HepG2 (cell line): ENCODE results near the gene TMBIM4. TPM values are rescaled to one million over a fixed set of nuclear protein-coding genes. Genes with fewer than 3 reads are reported as not detected.
A peak's percentile ranks its signal among the peaks of the same experiment; 100 is the strongest.

Source experiments
- CBX2 ChIP-seq, 2 experiments: fragments of 200-600 bp in 1 of 2; sonication (generic); formaldehyde crosslinking in 1 of 2; IDR thresholded peaks; 2 replicates each; pipeline versions ENCODE4 v1.7.0 to v1.8.1; 2018 to 2022; ENCODE audit warnings: low read depth in 2 of 2, low read length in 1 of 2, mild to moderate bottlenecking in 1 of 2, missing genetic modification reagents in 1 of 2
- GATAD1 ChIP-seq: IDR thresholded peaks from 2 replicates; pipeline ENCODE4 v1.6.1; 2016; ENCODE audit warnings: missing genetic modification reagents, missing compliant biosample characterization
- RFX5 ChIP-seq: IDR thresholded peaks from 2 replicates; pipeline ENCODE4 v1.6.1; 2011; ENCODE audit warnings: low read depth, low read length, improper control_type of control experiment
- RXRB ChIP-seq: IDR thresholded peaks from 2 replicates; pipeline ENCODE4 v1.6.1; 2016; ENCODE audit warnings: borderline replicate concordance, missing genetic modification reagents, missing compliant biosample characterization
- SRY ChIP-seq: sonication (generic); formaldehyde crosslinking; IDR thresholded peaks from 2 replicates; pipeline ENCODE4 v1.8.0; 2022; ENCODE audit warnings: mild to moderate bottlenecking, missing genetic modification reagents
- ZC3H4 ChIP-seq: sonication (generic); formaldehyde crosslinking; IDR thresholded peaks from 2 replicates; pipeline ENCODE4 v1.4.0; 2020; ENCODE audit warnings: missing genetic modification reagents, borderline replicate concordance
- ZNF232 ChIP-seq: sonication (generic); formaldehyde crosslinking; IDR thresholded peaks from 2 replicates; pipeline ENCODE4 v1.4.0; 2020; ENCODE audit warnings: missing genetic modification reagents, borderline replicate concordance
- ZNF589 ChIP-seq: sonication (generic); formaldehyde crosslinking; conservative IDR thresholded peaks from 2 replicates; pipeline ENCODE4 v1.8.0; 2022; ENCODE audit warnings: mild to moderate bottlenecking, moderate library complexity, missing genetic modification reagents
- polyA plus RNA-seq, 8 experiments: library from polyadenylated mRNA; depleted of rRNA in 3 of 8; stranded (reverse) in 7 of 8; unstranded in 1 of 8; fragments of >200 nt; fragmentation: Illumina TruSeq in 4 of 8; extraction: Trizol in 4 of 8; gene quantifications; 2 replicates each; pipeline versions ENCODE4 v1.2.1 to v1.2.3, GENCODE V29; 2011 to 2016; ENCODE audit warnings: low read depth in 4 of 8, missing spikeins in 1 of 8, mixed read lengths in 1 of 8; ENCODE audit not compliant: insufficient read depth in 1 of 8
- total RNA-seq, 5 experiments: library from RNA; depleted of rRNA; stranded (reverse); fragments of >200 nt; fragmentation: Illumina TruSeq; extraction: Trizol; gene quantifications; 2 replicates each; pipeline ENCODE4 v1.2.3, GENCODE V29; 2016; ENCODE audit warnings: low read depth in 1 of 5
- TF ChIP-seq, protein P1 (sequence below): sonication (generic); formaldehyde crosslinking; IDR thresholded peaks from 2 replicates; pipeline ENCODE4 v1.5.0; 2020; ENCODE audit warnings: mild to moderate bottlenecking, missing genetic modification reagents, borderline replicate concordance
- TF ChIP-seq, protein P2 (sequence below): sonication (generic); formaldehyde crosslinking; IDR thresholded peaks from 2 replicates; pipeline ENCODE4 v1.8.1; 2023; ENCODE audit warnings: mild to moderate bottlenecking, missing genetic modification reagents
- TF ChIP-seq, protein P3 (sequence below): sonication (generic); formaldehyde crosslinking; IDR thresholded peaks from 2 replicates; pipeline ENCODE4 v1.9.0; 2021; ENCODE audit warnings: missing genetic modification reagents, borderline replicate concordance
- TF ChIP-seq, protein P4 (sequence below): sonication (generic); formaldehyde crosslinking; IDR thresholded peaks from 2 replicates; pipeline ENCODE4 v1.4.0; 2020; ENCODE audit warnings: missing genetic modification reagents, borderline replicate concordance

Gene TMBIM4
- total and polyA plus RNA-seq, 2 of the 13 experiments (the other 11 are each of a cell fraction or from before 2014, with no cell fraction given), result 60.5 to 67.7 TPM

DNA sequence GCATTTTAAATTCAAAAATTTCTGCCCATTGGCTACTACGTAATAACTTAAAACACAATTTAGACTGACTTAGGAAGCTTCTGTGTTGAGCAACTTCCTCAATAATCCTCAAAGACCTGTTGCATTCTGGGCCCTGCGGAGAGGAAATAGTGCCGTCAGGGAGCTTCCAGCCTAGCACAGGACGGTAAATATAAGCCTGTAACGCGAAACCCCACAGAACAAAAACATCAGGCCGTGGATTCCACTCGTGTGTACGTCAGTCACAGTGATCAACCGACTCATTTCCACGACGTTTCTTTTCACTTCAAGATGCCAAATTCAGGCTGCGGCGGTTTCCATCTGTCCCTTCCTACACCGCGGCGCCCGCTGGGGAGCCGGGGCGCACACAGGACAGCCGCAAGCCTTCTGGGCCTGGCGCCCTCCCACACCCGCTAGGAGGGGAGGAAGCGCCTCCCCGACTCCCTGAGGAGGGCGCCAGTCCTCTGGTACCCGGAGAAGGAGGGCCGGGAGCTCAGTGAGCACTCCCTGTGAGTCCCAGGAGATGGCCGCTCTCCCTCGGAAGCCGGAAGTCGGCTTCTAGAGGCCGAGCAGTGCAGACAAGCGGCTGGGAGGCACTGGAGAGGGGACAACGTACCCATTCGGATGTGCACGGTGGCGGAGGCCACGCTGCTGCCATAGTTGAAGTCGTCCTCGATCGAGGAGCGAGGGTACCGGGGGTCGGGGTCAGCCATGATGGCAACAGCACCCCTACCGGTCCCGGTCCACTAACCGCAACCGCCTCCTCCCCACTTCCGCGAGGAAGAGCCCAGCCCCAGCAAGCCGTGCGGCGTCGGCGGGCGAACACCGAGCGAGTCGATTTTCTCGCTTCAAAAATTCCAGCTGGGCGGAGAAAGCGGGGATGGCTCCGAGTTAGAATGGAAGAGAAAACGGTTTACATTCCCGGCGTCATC lies at the start of gene TMBIM4 (continued):
- TF ChIP-seq, protein P1, sequence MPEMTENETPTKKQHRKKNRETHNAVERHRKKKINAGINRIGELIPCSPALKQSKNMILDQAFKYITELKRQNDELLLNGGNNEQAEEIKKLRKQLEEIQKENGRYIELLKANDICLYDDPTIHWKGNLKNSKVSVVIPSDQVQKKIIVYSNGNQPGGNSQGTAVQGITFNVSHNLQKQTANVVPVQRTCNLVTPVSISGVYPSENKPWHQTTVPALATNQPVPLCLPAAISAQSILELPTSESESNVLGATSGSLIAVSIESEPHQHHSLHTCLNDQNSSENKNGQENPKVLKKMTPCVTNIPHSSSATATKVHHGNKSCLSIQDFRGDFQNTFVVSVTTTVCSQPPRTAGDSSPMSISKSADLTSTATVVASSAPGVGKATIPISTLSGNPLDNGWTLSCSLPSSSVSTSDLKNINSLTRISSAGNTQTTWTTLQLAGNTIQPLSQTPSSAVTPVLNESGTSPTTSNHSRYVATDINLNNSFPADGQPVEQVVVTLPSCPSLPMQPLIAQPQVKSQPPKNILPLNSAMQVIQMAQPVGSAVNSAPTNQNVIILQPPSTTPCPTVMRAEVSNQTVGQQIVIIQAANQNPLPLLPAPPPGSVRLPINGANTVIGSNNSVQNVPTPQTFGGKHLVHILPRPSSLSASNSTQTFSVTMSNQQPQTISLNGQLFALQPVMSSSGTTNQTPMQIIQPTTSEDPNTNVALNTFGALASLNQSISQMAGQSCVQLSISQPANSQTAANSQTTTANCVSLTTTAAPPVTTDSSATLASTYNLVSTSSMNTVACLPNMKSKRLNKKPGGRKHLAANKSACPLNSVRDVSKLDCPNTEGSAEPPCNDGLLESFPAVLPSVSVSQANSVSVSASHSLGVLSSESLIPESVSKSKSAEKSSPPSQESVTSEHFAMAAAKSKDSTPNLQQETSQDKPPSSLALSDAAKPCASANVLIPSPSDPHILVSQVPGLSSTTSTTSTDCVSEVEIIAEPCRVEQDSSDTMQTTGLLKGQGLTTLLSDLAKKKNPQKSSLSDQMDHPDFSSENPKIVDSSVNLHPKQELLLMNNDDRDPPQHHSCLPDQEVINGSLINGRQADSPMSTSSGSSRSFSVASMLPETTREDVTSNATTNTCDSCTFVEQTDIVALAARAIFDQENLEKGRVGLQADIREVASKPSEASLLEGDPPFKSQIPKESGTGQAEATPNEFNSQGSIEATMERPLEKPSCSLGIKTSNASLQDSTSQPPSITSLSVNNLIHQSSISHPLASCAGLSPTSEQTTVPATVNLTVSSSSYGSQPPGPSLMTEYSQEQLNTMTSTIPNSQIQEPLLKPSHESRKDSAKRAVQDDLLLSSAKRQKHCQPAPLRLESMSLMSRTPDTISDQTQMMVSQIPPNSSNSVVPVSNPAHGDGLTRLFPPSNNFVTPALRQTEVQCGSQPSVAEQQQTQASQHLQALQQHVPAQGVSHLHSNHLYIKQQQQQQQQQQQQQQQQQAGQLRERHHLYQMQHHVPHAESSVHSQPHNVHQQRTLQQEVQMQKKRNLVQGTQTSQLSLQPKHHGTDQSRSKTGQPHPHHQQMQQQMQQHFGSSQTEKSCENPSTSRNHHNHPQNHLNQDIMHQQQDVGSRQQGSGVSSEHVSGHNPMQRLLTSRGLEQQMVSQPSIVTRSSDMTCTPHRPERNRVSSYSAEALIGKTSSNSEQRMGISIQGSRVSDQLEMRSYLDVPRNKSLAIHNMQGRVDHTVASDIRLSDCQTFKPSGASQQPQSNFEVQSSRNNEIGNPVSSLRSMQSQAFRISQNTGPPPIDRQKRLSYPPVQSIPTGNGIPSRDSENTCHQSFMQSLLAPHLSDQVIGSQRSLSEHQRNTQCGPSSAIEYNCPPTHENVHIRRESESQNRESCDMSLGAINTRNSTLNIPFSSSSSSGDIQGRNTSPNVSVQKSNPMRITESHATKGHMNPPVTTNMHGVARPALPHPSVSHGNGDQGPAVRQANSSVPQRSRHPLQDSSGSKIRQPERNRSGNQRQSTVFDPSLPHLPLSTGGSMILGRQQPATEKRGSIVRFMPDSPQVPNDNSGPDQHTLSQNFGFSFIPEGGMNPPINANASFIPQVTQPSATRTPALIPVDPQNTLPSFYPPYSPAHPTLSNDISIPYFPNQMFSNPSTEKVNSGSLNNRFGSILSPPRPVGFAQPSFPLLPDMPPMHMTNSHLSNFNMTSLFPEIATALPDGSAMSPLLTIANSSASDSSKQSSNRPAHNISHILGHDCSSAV (CRISPR knock-in tag), result no peak
- TF ChIP-seq RFX5 (no peak), SRY (peak; percentile 35; the same call in 1 of the 2 replicates), ZC3H4 (CRISPR knock-in tag) (no peak), GATAD1 (CRISPR knock-in tag) (peak; percentile 83), CBX2 (IDR thresholded peaks at IDR 0.05; ENCODE audit: low read depth, low read length) (no peak), CBX2 (CRISPR knock-in tag; IDR thresholded peaks at IDR 0.05; ENCODE audit: low read depth) (0 out of 2 replicates have a peak, but pooled peaks have one; percentile 21), RXRB (CRISPR knock-in tag) (peak; percentile 29; the same call in 1 of the 2 replicates), ZNF589 (CRISPR knock-in tag) (no peak), ZNF232 (CRISPR knock-in tag) (peak; percentile 51; the same call in 1 of the 2 replicates)
- TF ChIP-seq, protein P2, sequence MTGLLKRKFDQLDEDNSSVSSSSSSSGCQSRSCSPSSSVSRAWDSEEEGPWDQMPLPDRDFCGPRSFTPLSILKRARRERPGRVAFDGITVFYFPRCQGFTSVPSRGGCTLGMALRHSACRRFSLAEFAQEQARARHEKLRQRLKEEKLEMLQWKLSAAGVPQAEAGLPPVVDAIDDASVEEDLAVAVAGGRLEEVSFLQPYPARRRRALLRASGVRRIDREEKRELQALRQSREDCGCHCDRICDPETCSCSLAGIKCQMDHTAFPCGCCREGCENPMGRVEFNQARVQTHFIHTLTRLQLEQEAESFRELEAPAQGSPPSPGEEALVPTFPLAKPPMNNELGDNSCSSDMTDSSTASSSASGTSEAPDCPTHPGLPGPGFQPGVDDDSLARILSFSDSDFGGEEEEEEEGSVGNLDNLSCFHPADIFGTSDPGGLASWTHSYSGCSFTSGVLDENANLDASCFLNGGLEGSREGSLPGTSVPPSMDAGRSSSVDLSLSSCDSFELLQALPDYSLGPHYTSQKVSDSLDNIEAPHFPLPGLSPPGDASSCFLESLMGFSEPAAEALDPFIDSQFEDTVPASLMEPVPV, result peak; percentile 42
- TF ChIP-seq, protein P3, sequence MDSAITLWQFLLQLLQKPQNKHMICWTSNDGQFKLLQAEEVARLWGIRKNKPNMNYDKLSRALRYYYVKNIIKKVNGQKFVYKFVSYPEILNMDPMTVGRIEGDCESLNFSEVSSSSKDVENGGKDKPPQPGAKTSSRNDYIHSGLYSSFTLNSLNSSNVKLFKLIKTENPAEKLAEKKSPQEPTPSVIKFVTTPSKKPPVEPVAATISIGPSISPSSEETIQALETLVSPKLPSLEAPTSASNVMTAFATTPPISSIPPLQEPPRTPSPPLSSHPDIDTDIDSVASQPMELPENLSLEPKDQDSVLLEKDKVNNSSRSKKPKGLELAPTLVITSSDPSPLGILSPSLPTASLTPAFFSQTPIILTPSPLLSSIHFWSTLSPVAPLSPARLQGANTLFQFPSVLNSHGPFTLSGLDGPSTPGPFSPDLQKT (CRISPR knock-in tag), result no peak
- TF ChIP-seq, protein P4, sequence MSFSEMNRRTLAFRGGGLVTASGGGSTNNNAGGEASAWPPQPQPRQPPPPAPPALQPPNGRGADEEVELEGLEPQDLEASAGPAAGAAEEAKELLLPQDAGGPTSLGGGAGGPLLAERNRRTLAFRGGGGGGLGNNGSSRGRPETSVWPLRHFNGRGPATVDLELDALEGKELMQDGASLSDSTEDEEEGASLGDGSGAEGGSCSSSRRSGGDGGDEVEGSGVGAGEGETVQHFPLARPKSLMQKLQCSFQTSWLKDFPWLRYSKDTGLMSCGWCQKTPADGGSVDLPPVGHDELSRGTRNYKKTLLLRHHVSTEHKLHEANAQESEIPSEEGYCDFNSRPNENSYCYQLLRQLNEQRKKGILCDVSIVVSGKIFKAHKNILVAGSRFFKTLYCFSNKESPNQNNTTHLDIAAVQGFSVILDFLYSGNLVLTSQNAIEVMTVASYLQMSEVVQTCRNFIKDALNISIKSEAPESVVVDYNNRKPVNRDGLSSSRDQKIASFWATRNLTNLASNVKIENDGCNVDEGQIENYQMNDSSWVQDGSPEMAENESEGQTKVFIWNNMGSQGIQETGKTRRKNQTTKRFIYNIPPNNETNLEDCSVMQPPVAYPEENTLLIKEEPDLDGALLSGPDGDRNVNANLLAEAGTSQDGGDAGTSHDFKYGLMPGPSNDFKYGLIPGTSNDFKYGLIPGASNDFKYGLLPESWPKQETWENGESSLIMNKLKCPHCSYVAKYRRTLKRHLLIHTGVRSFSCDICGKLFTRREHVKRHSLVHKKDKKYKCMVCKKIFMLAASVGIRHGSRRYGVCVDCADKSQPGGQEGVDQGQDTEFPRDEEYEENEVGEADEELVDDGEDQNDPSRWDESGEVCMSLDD, result 0 out of 2 replicates have a peak, but pooled peaks have one; percentile 45
